Cerebellar cortex (tissue), 1 donor: ENCODE data around the gene SIGLEC15.
"Not testable (repeated sequence)": the region's sequence is repeated elsewhere in the genome, so short reads cannot be mapped to it uniquely, and the experiment has no call there.

Experiments used
- DNase-seq: peaks from one replicate; pipeline ENCODE4 v3.0.0-alpha.2; 2015; ENCODE audit warnings: low spot score

The SIGLEC15 gene

GRCh38 chr18:45844938-45845337 lies 19.5 kb downstream of the SIGLEC15 start:
- DNase-seq, result no peak

- peak; percentile 21 for DNase-seq
These were observed 19.9 kb downstream of the SIGLEC15 start for GRCh38 chr18:45845410-45845809.

DNA sequence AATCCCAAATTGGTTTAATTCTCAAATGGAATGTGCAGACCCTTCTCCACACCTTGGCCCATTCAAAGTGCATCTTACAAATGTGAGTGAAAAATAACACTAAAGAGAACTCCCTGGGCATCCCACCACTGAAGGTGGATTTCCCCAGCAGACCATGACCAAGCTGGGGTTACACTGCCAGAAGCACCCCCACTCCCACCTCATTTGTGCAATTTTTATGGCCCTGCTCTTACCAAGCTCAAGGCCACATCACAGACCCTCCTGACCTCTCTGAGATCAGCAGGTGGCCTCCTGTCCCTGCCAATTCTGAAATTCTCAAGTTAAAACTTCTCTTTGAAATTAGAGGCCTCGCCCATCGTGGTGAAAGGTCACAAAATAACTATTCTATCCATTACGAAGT lies 21.6 kb downstream of the SIGLEC15 start:
- no peak for DNase-seq

- DNase-seq, result not testable (repeated sequence)
These were observed 23.2 kb downstream of the SIGLEC15 start for GRCh38 chr18:45848643-45849042.

DNA sequence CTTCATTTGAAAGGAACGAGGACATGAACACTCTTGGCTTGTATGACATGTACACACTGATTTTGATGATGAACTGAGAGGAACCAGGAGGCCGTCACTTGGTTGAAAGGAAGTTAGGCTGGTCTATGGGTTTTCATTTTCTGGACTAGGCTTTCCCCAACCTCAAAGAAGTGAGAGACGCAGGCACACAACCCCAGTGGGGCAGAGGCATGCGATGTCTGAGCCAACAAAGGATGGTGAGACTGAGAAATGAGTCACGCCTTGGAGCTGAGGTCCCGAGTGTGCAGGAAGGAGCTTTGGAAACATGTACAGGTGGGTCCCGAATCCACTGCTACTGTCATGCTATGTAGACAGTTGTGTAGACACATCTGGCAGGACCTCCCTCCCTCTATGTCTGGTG lies 24.1 kb downstream of the SIGLEC15 start:
- DNase-seq, result no peak

DNA sequence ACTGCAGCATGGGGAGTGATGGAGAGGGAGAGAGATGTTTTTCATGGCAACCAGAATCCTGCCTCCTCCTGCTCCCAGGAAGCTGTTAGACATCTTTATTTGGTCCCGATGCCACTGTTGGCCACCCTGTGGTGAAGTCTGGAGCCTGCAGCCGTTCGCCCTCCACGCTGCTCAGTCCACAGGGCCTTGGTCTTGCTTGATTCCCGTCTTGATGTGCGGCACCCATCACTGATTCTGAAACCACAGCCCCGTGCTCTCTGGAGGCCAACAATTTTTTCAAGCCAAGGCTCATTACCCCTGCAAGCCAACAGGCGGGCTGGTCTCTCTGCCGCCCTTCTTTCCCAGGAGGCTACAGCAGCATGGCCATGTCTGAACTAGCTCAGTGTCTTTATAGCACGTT lies 24.5 kb downstream of the SIGLEC15 start:
- DNase-seq, result no peak

DNA sequence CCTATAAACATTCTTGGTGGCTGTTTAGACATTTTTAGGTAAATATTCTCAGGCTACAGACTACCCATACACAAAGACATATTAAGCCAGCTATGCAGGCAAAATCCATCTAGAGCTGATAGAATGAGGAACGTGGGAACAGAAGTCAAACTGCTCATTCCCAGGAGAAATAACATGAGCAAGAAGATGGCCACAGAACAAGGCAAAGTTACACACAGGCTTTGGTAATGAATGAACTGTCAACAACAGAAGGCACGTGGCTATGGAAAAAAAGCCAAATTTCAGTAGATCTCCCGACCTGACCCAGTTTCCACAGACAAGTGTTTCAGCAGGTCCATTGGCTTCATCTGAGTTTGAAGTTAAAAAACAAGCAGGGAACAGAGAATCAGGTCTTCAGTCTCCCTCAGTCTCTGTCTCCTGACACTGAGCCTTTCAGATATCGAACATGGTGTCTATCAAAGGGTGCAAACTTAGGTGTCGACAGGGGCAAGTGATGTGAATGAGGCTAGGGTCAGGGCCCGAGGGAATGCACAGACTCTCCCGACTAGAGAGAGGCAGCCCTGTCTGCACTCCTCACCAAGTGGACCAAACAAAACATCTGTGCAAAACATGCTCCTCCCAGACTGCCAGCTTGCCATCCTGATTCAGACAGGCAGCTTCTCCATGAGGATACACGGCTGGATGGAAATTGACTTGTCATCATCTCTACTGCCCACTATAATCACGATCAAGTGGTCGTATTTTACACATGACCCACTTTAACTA lies 25.9 kb downstream of the SIGLEC15 start:
- DNase-seq, result peak; percentile 52

- no peak for DNase-seq
These were observed 27.2 kb downstream of the SIGLEC15 start for GRCh38 chr18:45852631-45853030.

- no peak for DNase-seq
These were observed 28.6 kb downstream of the SIGLEC15 start for GRCh38 chr18:45854036-45854586.

DNA sequence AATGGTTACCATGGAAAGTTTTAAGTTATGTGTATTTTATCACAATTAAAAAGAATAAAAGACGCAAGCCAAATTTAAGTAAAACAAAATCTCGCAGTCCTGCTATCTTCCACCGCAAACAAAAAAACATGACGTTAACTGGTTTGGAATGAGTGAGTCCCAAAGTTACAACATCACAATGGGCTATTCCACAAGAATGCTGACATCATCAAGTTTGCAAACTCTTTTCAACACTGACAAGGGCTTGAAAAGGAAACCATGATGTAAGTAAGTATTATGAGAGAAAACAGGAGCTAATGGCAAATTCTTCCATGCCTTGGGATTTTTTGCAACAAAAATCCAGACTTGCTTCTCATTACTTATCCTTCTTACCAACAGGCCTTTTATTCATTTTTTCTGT lies 31.1 kb downstream of the SIGLEC15 start:
- no peak for DNase-seq

DNA sequence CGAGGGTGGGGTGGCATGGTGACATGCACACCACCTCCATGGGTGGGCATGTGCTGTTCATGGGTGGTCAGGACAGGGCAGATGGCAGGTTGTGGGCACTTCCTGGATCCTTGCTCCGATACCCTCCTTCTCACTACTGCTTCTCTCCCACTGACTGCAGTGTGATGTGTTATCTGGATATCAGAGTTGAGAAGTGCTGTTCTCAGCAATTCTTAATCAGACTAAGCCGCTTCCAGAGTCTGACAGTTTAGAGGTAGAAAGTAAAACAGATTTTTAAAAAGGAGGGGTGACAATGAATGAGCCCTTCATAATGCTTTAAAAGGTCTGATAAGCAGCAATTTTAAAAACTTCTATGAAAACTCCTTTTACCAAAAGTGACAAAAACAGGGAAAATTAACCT lies 33.9 kb downstream of the SIGLEC15 start:
- DNase-seq, result no peak

DNA sequence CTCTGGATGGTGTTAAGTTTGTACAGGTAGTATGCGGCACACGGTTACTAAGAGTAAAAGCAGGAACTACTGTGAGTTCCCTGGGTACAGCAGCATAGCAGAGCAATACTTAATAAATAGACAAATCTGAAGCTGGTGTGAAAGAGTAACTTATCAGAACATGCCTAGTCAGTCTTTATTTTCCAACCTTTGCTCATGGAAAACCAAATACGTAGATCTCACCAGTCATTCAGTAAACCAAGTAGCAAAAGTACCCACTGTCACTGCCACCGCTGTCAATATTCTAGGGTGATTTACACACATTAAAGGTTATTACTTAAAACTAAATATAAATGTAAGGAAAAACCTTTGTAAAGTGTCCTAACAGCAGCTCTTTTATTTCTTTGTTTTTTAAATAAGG lies 35.0 kb downstream of the SIGLEC15 start:
- no peak for DNase-seq

DNA sequence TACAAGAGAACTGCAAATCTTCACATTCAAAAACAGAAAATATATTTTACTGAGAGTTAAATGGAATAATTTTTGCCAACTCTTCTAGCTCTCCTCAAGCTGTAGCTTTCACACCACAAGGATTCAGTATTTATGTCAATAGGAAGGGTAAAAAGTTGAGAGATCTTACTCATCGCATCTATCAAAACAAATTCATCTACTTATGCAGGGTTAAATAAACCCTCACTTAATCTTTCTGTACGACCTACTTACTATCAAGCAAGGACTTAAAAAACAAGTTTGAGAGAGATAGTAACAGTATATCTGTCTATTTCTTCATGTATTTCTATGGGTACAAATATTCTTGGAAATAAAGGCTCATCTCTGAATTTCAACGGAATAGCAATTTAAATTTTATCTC lies 35.5 kb downstream of the SIGLEC15 start:
- no peak for DNase-seq

GRCh38 chr18:45861926-45862325 lies 36.5 kb downstream of the SIGLEC15 start:
- no peak for DNase-seq

- DNase-seq, result no peak
These were observed 38.0 kb downstream of the SIGLEC15 start for GRCh38 chr18:45863469-45863868.

DNA sequence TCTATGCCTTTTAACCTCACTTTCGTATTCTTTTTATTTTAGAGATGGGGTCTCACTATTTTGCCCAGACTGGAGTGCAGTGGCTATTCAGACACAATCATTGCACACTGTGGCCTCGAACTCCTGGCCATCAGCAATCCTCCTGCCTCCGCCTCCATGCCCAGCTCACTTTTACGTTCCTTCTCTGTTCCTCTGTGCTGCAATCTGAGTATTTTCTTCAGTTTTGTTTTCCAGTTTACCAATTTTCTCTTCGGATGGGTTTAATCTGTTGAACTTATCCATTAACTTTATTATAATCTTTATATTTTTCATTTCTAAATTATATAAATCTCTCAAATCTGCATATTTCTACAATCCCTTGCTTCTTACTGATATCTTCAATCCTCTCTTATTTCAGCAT lies 38.6 kb downstream of the SIGLEC15 start:
- DNase-seq, result no peak

DNA sequence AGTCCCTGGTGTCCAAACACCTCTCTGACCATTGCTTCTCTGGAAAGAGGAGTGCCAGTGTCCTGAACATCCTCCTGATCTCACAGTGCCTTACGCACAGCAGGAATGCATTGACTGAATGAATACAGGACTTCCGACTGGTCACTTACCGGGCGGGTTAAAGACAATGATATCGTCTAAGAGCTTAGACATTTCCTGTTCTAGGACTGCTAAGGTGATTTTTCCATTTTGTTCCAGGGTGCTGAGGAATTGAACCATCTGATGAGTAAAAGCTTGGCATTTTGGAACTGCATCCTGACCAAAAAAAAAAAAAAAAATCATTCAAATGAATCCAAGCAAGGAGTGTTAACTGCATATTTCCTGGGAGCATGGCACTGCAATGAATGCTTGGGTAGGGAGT lies 40.0 kb downstream of the SIGLEC15 start:
- no peak for DNase-seq

DNA sequence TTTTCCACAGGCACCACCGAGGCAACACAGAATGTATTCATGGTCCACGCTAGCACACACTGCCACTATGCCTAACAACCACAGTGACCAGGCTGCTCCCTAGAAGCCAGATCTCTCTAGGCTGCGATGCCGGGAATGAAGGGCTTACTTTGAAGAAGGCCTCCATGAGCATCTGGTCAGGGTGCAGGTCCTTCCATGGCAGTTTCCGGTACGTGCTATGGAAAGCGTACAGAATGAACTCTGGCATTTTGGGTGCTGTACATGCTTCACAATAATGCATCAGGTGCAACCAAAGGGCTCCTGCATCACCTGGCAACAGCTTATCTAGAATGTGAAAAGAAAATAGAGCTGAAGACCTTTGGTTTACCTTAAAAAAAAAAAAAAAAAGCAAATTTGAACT lies 44.9 kb downstream of the SIGLEC15 start:
- no peak for DNase-seq

GRCh38 chr18:45871431-45872084 lies 46.1 kb downstream of the SIGLEC15 start:
- DNase-seq, result no peak

DNA sequence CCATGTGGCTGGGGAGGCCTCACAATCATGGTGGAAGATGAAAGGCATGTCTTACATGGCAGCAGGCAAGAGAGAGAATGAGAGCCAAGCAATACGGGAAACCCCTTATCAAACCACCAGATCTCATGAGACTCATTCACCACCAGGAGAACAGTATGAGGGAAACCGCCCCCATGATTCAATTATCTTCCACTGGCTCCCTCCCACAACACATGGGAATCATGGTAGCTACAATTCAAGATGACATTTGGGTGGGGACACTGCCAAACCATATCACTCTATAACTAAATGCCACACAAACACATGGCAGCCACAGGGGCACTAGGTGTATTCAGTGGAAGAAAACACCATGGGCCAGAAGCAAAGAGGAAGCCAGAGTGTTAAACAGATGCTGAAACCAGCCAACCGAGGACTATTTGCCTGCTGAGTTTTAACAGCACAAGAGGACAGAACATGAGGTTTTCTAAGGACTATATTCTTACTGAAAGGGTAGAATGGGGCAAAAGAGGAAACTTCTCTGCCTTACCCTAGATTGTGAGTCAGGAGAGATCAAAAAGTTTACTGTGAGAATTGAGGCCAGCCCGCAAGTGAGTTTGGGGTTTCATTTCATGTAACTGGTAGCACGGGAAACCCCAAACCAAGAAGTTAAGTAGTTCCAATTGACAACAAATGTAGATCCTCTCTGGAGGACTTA lies 49.2 kb downstream of the SIGLEC15 start:
- DNase-seq, result no peak

DNA sequence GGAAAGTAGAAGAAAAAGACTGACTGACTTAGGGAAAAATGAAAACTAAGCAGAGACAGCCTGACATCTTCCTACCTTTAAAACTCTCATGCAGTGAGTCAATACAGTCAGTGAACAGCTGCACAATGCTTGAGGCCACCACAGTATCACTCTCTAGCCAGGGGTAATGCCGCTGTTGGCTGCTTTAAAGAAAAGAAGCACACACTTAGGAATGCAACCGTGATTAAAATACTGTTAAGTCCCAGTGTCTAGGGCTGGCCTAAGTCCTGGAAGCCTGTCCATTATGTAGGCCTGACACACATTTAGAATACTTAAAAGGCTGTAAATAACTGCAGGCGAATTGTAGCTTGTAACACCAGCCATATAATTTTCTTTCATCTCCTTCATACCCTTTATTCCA lies 50.7 kb downstream of the SIGLEC15 start:
- DNase-seq, result no peak

GRCh38 chr18:45877403-45877802 lies 51.9 kb downstream of the SIGLEC15 start:
- no peak for DNase-seq
